PFSK-1 (cell line): Measurements from ENCODE around the gene RHOV.

Experiments
- FOXP2 ChIP-seq: optimal IDR thresholded peaks from 2 replicates; pipeline ENCODE3; 2011; ENCODE audit warnings: borderline replicate concordance, control low read depth, inconsistent platforms; ENCODE audit not compliant: insufficient read depth; ENCODE audit errors: extremely low read length, extremely low read depth
- POLR2AphosphoS5 ChIP-seq: IDR thresholded peaks from 2 replicates; pipeline ENCODE4 v1.6.1; 2012; ENCODE audit warnings: low read depth, mild to moderate bottlenecking, control low read depth, low read length, moderate library complexity
- REST ChIP-seq, 2 experiments: IDR thresholded peaks; 2 replicates each; pipeline versions ENCODE4 v1.6.1 to v1.8.0; 2011 to 2012; ENCODE audit warnings: low read depth in 2 of 2, low read length in 2 of 2, control low read depth in 1 of 2, inconsistent platforms in 1 of 2, mild to moderate bottlenecking in 1 of 2, moderate library complexity in 1 of 2; ENCODE audit not compliant: insufficient read depth in 1 of 2
- TAF1 ChIP-seq: IDR thresholded peaks from 2 replicates; pipeline ENCODE4 v1.6.1; 2012; ENCODE audit warnings: low read length, control low read depth, borderline replicate concordance; ENCODE audit not compliant: insufficient read depth

DNA sequence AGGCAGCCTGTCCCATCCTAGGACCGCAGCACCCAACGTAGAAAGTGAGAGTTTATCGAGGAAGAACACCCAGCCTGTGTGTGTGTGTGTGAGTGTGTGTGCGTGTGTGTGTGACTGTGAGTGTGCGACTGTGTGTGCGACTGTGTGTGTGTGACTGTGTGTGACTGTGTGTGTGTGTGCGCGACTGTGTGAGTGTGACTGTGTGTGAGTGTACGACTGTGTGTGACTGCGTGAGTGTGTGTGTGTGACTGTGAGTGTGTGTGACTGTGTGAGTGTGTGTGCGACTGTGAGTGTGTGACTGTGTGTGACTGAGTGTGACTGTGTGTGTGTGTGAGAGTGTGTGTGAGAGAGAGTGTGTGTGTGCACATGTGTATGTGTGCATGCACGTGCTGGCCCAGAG lies 40.0 kb upstream of the RHOV start:
- TF ChIP-seq REST (IDR thresholded peaks at IDR 0.05; ENCODE audit: insufficient read depth in 1 of 2, low read depth in 2 of 2, low read length in 2 of 2) (no peak), TAF1 (no peak), POLR2AphosphoS5 (no peak), FOXP2 (no peak)
